NCI-H510A (cell line): Measurements from ENCODE around the gene HOXB8.

Experiments used
- DNase-seq: peaks from one replicate; lab custom pipeline; 2025; lab: John Stamatoyannopoulos, UW

Gene HOXB8

DNA sequence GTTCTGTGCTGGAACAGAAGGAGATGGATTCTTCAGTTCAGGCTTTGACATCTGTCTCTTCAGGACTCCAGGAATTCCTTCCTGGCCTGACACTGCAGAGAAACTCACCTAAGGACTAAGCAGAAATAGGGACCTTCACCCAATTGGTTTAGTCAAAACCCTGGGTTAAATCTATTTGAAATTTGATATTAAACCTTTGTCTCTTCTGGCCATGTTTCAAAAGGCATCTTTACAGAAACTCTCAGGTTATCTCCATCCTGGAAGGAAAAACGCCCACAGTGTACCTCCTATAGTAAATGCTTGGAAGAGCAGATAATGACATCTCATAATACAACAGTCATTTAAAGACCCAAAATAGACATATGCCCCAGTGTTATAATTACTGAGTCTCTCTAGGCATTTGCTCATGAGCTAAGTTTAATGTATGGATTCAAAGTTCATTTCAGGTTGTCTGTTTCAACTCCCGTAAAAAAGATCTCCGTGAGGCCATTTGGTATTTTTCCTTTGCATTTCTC, 31.3 kb downstream of the HOXB8 start:
- DNase-seq, result no peak

DNA sequence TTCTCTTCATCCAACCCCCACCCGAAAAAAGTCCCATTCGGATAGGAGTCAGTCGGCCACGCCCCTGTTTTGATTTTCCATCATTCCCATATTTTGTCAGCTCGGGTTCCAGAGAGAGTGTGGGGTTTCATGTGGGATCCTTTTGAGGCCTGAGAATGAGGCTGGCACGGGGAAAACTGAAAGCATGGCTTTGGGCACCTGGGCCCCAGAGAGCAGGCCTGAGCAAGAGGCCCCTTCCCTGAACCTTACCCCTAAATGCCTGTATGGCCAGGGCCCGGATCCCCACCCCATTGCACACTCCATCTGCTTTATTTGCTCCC, 32.4 kb downstream of the HOXB8 start:
- no peak for DNase-seq

DNA sequence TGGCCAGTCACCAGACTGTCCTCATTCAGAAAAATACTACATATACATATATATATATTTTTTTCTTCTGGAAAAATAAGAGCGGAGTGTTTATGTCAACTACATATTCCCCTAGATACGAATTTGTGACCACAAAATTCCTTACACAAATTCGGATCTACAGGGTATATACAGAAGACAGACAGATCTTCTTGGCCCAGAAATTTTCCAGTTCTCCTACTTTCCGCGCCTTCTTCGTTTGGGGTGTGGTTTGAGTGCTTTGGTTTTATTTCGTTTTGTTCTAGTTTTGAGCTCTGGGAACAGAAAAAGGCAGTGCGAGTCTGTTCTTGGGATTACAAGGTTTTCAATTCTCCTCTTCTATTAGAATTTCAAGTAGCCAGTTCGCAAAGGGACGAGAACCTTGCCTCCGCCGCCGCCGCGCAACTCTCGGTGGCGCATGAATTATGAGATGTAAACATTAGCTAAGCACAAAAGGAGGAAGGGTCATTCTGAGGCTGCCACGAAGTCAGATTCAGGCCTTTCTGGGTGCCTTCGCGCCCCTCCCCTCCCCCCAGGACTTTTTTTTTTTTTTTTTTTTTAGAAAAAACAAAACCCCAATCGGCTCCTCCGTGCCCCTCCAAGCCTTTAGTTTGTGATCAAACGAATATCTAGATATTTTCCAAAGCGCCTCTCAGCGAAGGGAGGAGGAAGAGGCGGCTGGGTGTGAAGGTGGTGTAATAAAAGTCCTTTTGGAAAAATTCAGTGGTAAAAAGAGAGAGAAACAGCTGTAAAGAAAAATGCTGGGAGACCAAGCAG, 35.1 kb downstream of the HOXB8 start:
- no peak for DNase-seq

DNA sequence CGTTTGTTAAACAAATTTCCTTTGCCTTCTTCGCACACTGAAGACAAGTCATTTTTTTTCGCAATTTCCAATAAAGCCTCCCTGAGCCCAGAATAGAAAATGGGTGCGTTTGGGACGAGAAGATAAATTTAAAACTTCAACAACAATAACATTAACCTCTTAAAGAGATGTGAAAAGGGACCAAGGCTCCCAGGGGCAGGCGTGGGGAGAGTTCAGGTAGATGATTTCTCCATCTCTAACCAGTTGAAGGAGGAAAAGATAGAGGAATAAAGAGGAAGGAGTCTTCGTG, 35.7 kb downstream of the HOXB8 start:
- DNase-seq, result no peak

DNA sequence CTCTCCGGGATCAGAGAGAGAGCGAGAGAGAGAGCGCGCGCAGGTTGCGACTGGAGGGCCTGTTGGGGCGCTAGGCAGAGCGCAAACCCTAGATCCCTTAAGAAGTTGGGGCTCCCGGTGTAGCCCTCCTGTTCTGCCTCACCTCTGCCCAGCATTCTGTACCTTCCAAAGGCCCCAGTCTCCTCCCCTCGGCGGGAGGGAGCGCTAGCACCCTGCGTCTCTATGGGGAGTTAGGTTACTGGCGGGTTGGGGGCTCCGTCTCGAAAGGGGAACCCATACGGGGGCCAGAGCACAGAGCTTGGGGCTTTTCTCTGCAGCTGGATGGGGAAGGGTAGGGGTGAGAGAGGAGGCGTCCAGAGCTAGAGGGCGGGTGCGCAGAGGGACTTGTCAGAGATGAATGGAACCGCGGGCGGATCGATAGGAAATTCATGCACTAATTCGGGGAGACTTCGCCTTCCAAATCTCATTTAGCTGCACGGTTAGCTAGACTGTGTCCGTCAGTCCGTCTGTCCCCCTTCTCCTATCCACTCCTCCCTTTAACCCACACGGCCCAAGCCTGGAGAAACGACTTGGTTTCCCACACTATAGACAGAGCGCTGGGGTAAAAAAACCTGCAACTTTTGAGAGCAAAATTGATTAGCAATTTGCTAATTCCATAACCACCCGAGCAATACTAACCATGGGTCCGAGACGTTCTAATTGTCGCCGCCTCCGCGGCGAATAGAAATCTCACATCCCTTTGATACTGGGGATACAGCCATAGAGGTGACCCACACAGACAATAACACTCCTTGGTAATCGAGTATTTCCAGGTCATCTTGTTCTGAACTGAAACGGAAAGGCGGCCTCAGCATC, 36.2 kb downstream of the HOXB8 start:
- no peak for DNase-seq

DNA sequence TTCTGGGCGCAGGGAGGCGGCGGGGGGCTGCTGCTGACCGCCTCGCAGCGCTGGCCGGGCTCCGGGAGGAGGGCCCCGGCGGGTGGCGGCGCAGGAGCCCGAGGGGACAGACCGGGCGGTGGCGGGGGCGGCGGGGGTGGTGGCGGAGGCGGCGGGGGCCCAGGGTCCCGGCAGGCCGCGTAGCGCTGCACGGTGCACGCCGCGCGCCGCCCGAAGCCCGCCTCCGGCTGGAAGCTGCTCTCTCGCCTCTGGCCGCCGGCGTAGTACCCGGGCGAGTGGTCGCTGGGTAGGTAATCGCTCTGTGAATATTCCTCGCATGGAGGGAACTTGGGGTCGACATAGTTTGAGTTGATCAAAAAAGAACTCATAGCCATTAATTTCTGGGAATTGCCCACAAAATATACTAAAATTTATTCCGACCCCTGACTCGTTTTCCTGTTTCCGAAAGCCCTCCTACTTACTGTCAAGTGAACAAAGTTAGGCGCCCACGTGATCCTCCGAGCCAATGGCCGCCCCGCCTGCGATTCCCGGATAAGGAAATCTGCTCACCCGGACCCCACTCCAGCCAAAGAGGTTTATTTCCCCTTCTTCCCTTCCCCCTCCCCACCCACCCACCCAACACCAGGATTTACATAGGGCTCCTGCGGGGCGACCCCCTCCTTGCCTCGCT, 37.0 kb downstream of the HOXB8 start, which contains the start of gene HOXB4:
Gene HOXB4 (minus strand): TSS at position 405 of the 670 bp plus-strand sequence. CDS start 31 bp downstream, at position 374.
- peak; percentile 66 for DNase-seq

DNA sequence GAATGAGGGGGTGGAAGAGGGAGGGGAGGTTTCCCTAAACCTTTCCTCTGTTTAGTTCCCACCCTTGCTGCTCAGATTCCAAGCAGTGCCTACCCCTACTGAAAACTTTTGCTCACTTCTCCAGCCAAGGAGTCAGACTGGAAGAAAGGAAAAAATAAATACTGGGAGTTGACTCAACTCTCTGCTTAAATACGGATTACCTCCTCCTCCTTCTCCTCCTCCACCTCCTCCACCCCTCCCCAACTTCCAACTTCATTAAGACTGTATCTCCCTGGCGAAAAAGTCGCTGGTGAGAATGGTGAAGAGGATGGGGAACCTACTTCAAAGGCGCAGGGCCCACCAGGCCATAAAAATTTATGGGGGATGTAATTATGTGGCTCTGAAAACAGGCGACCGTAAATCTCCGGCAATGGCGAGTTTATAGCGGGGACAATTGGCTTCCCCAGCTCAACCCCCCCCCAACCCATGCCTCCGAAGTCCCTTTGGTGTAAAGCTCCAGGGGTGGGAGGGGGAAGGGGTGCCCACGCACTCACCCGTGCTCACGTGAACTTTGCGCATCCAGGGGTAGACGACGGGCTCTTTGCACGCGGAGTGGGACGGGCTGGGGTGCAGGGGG, 37.7 kb downstream of the HOXB8 start:
- no peak for DNase-seq

DNA sequence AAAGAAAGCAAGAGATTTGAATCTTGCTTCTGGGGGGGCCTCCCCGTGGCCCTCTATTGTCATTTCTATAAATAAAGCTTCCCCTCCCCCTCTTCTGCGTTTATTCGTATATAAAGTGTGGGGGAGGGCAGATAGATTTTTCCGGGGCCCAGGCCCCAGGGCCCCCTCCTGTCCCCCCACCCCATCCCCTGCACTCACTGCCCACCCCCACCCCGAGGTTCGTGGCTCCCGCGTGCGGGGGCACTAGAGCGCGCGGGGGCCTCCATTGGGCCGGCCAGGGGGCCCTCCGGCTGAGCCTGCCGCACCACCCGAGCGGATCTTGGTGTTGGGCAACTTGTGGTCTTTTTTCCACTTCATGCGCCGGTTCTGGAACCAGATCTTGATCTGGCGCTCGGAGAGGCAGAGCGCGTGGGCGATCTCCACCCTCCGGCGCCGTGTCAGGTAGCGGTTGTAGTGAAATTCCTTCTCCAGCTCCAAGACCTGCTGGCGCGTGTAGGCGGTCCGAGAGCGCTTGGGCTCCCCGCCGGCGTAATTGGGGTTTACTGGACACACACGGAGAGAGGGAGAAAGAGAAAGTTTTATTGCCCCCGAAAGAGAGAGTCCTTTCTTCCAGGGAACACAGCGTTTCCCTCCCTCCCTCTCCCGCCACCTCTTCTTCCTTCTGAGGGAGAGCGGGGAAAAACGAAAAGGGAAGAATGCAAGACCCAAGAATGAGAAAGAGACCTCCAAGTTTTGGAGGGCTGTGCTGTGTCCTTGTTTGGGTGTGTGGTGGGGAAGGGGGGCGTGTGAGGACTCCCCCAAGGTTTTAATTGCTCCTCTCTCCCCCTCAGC, 38.4 kb downstream of the HOXB8 start:
- DNase-seq, result no peak

DNA sequence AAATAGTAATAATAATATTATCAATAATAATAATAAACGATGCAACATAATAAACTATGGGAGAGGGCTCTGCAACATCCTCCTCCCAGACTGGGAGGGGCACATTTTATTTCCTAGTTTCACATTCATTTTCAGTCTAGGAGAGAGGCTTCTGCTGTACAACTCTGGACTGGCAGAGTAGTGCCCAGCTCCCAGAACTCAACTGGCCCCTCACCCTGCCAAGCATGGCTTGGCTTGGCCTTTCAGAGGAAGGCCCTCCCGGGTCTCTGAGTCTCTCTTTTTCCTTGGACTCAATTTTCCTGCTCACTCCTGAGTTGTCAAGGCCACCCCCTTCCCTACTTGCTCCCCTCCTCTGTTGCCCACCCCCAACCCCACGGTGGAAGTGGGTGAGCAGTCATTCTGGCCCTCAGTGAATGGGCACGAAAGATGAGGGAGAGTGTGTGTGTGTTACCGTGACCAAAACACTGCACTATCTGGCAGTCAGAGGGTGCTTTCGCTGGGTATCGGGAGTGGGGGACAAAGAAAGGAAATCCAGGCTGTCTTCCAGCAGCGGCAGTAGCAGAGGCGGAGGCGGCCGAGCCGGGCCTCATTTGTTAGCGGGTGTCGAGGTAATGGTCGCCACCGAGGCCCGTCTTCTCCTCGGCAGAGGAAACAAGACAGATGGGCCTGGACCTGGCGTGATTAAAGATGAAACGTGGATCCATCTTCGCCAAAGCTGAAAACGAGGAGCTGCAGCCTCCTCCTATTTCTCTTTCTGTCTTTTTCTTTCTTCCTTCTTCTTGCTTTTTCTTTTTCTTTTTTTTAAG, 39.2 kb downstream of the HOXB8 start:
- DNase-seq, result no peak

DNA sequence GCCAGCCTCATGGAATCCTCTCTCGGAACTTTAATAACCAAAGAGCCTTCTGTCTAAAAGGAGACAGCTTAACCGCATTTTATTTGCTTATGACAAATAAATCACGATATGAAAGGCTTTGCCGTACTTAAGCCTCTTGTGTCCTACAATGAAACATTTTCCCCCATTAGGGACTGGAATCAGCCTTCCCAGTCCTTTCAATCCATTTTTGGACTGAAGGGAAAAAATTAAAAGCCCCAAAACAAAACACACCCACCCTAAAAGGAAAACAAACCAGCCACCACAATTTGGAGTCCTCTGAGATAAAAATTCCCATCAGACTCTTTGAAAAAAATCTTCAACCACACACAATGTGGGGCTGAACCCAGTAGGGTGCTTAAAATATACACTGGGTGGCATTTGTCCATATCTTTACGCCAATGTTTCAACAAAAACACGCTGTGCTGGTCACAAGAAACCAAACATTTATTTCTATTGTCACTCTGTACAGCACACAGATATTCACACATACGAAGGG, 40.0 kb downstream of the HOXB8 start:
- DNase-seq, result no peak

DNA sequence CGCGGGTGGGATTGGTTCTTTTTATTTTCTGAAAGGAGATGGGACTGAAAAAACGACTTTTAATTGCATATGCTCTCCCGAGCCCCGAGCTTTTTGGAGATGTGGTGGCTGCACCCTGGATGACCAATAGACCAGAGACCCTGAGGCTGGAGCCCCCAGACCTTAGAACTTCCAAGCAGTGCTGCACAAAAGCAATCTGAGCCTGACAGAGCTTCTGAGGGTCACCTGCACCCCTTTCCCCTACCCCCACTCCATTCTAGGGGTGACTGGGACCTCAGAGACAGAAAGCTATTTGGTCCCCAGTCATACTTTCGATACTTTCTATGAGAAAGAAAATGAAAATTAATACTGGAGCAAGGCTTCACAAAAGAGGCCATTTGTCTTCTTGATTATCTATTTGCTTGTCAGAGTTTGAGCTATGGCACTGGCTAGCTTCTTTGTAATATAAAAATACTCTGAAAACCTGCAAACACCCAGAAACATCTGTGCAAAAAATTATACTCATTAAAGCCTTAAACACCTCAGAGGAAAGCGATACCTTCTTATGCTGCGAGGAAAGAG, 40.5 kb downstream of the HOXB8 start:
- no peak for DNase-seq

DNA sequence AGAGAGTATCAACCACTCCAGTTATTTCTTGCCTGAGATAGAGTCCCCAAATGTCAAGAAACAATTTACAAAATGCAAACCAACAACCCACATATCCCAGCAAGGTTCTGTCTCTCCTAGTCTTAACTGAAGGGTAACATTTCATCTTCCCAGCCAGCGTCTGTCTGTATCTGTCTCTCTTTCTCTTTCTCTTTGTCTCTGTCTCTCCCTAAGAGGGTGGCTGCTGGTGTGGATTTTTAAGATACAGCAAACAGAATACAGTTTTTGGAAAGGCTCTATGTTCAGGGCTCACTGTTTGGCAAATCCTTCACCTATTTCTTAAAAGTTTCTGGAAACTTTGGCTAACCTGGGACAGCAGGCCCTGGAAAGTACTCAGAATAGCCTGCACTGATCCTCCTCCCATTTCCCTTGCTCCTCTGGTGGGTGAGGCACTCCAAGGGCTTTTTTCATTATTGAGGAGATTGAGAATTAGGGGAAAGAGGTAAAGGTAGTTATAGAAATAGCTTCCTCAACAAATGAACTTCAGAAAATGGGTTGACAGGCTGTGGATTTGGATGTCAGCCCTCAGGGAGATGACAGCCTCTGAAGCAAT, 43.2 kb downstream of the HOXB8 start:
- DNase-seq, result no peak

DNA sequence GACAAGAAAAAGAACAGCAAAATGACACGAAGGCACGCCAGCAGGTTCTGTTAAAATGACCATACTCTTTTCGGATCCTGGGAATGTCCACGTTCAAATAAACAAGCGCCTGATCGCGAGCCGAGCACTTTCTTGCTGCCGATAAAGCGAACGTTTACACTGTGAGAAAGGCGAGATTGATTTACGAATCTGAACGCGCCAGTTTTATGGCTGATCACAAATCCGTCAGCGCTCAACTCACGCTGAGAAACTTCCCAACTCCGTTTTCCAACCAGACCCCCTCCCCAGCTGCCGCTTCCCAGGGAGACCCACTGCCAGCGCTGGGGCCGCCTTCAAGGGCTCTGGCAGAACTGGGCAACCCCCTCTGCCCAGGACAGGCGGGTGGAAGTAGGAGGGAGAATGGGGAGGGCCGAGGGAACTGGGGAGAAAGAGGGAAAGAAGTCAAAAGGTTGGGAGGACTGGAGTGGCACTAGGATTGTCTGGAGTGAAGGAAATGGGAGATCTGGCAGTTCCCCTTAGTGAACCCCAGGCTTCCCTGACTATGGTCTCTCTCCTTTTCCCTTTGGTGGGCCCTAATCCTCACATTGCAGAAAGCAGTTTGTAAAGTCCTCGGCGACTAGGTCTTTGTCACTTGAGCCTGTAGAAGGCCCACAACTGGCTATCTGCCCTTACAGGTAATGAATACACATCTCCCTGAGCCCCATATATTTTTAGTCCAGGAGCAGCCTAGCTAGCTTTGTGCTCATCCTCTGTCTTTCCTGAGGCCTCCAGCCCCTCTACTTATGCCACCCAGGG, 43.9 kb downstream of the HOXB8 start:
- no peak for DNase-seq

DNA sequence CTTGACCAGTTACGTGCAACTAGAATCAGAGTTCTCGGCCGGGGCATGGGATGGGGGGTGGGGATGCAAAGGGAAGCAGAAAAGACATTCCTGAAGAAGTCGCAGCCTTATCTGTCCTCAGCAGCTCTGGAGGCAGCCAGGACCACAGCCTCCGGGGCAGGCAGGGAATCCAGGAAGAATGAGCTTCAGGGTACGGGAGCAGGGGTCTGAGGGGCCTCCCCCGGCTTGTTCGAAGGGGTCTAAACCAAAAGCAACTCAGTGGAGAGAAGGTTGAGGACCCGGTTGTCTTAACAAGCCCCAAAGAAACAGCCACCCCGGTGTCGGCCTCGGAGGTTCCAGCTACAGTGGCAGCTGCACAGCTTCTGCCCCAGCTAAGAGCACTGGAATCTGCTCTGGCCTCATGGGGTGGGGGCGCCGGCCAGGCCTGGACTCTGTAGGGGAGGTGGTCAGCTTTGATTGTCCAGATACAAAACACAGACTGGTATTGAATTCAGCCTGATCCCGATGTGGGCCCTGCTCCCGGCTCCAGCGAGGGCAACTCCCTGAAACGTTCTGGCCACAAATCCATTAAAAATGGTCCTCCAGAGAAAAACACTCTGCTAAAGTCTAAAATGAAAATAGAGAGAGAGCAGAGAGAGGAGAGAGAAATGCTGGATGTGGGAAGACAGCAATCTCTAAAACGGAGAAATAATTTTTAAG, 44.6 kb downstream of the HOXB8 start:
- no peak for DNase-seq

DNA sequence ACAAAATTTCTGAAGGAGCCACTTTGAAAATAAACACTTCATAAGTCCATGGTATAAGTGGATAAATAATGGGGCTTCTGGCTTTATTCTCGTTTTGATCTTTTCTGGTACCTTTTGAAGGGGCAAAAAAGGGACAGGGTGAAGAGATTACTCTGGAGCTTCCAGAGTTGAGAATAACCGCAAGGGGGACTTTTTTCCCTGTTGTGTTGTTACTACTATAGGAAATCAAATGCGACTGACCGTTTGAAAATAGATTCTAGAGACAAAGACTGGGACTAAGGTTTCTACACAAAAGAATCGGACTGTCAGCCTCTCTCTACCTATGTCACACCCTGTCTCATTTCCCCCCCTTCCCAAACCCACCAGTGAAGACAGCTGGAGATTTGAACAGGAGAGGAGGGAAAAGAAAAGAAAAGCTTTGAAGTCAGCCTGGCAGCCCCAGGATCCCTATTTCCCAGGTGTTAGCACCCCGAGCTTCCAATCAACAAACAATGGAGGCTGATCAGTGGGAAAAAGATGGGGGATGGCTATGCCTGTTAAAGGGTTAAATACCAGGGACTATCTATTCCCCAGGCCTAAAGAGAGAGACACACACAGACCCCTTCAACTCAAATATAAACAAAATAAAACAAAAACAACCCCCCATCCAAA, 45.3 kb downstream of the HOXB8 start:
- no peak for DNase-seq

DNA sequence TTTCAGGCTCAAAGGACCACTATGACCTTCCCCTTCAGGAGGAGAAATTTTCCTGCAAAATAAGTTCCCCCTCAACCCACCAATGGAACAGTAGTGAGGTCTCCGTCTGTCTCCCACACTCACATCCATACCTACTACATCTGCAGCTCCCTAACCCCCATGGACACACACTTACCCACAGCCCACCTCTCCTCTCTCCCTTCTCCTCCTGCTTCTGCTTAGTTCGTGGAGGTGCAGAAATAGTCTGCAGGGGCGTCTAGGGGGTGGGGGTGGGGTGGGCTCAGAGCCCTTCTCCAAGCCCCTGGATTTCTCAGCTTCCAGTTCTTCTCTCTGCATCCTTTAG, 45.9 kb downstream of the HOXB8 start:
- DNase-seq, result no peak

DNA sequence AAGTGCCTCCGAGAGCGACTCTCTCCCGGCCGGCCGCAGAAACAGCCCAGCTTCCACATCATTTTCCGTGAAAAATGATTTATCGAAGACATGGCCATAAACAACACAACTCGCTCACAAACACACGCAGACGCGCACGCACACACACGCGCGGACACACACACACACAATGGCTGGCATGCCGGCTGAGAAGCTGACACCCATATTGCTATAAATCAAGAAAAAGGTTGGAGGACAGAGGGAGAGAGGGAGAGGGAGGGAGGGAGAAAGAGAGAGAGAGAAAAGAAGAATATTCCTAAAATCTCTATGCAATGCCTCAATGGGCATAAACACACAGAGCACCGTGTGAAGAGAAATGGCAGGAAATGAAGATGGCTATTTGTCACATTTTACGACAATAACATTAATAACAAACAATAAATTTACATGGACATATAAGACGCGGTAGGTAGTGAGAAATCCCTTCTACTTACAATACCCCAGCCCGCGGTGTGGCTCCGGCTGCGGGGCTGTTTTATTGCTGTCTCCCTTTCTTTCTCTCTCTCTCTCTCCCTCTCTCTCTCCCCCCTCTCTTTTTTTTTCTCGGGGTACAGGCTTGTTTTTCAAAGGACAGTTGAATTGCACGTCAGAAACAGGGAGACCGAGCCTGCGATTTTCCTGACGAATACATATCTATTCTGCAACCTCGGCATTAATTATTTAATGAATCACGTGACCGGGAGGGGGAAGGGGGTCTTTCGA, 46.4 kb downstream of the HOXB8 start:
- DNase-seq, result no peak
